GM12865 (cell line): ENCODE results near the gene MED16.
"Not testable (repeated sequence)": the region's sequence is repeated elsewhere in the genome, so short reads cannot be mapped to it uniquely, and the experiment has no call there.

ENCODE experiments used
- DNase-seq: peaks from one replicate; pipeline ENCODE4 v3.0.0; 2010; ENCODE audit warnings: low read depth
- H3K4me3 ChIP-seq: 2 replicates; pipeline ENCODE4 v1.5.1; 2011; ENCODE audit warnings: mild to moderate bottlenecking, low read depth, low read length, control low read depth
- TF ChIP-seq, protein P1 (sequence below): IDR thresholded peaks from 2 replicates; pipeline ENCODE4 v1.5.1; 2011; ENCODE audit warnings: low read length, control low read depth, low read depth, inconsistent platforms; ENCODE audit not compliant: insufficient read depth; ENCODE audit errors: missing control alignments

MED16 gene

DNA sequence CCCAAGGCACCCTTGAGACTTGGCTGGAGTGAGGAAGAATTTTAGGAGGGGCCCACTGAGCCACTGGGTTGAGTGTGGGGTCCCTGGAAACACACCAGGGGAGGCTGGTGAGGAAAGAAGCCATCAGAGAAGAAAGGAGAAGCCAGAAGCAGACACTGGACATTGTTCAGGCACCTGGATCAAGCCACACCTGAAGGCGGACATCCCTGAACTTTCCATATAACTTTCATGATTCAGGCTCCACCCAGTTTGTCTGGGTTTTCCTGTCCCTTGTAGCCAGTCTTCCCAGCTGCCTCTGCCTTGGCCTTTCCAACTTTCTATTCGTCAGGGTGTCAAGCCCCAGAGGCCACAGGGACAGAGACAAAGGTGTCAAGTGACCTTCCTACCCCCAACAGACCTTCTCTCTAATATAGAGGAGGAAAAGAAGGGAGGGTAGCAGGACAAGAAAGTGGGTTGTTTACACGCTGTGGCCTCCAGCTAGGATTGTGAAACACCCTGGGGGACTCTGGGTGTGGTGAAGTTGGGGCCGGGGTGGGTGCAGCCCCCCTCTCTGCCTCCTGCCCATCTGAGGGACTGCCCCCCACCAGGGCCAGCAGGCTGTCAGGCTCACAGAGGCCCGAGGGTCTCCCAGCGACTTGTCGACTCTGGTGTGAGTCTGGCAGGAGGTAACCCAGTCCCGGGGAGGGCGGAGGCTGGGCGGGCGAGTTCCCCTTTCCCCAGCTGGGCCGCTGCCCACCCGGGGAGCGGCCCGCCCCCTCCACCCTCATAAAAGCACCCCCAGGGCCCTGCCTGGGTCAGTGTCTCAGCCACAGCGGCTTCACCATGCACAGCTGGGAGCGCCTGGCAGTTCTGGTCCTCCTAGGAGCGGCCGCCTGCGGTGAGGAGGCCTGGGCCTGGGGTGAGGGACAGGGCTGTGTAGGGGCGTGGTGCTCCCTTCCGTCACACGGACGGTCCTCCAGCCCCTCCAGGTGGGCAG lies 33.8 kb downstream of the MED16 start, which contains the start of gene CFD:
Gene CFD (plus strand): TSS at position 797 of the 976 bp plus-strand sequence. CDS start 26 bp downstream, at position 823.
- DNase-seq, result no peak
- no peak within 1 kb of the TSS for H3K4me3 ChIP-seq
- TF ChIP-seq, protein P1, sequence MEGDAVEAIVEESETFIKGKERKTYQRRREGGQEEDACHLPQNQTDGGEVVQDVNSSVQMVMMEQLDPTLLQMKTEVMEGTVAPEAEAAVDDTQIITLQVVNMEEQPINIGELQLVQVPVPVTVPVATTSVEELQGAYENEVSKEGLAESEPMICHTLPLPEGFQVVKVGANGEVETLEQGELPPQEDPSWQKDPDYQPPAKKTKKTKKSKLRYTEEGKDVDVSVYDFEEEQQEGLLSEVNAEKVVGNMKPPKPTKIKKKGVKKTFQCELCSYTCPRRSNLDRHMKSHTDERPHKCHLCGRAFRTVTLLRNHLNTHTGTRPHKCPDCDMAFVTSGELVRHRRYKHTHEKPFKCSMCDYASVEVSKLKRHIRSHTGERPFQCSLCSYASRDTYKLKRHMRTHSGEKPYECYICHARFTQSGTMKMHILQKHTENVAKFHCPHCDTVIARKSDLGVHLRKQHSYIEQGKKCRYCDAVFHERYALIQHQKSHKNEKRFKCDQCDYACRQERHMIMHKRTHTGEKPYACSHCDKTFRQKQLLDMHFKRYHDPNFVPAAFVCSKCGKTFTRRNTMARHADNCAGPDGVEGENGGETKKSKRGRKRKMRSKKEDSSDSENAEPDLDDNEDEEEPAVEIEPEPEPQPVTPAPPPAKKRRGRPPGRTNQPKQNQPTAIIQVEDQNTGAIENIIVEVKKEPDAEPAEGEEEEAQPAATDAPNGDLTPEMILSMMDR, result no peak

DNA sequence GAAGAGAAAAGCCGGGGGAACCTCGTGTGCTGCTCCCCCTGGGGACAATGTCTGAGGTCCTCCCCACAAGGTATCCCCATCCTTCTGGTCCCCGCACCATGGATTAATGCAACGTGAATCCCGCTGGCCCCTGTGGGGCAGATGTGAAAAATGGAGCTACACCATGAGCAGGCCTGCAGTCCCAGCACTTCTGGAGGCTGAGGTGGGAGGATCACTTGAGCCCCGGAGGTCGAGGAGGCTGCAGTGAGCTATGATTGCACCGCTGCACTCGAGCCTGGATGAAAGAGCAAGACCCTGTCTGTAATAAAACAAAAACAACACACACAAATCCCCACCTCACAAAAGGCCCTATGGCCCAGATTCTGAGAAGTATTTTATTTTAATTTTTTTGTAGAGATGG lies 34.7 kb downstream of the MED16 start:
- TF ChIP-seq, protein P1, result no peak
- no peak for DNase-seq
- H3K4me3 ChIP-seq, result no peak overlapping the region

DNA sequence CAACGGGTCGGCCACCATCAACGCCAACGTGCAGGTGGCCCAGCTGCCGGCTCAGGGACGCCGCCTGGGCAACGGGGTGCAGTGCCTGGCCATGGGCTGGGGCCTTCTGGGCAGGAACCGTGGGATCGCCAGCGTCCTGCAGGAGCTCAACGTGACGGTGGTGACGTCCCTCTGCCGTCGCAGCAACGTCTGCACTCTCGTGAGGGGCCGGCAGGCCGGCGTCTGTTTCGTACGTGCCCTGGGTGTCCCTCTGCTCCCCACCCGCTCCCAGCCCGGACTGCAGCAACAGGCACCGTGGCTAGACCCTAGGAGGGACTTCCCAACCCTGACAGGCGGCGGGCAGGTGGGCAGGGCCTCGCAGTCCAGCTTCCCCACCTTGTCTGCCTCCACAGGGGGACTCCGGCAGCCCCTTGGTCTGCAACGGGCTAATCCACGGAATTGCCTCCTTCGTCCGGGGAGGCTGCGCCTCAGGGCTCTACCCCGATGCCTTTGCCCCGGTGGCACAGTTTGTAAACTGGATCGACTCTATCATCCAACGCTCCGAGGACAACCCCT lies 37.3 kb downstream of the MED16 start:
- TF ChIP-seq, protein P1, result no peak
- no peak overlapping the region for H3K4me3 ChIP-seq
- no peak for DNase-seq

DNA sequence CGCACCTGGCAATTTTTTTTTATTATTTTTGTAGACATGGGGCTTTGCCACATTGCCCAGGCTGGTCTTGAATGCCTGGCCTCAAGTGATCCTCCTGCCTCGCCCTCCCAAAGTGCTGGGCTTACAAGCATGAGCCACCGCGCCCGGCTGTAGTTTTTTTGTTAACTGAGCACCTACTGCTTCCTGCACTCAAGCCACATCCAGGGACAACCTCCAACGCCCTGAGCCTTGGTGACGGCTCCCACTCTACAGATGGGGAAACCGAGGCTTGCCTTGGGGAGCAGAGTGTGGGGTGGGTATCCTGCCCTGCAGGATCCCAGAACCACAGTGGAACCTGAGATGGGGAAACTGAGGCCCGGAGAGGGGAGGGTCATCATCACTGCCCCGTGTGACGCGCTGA lies 37.8 kb downstream of the MED16 start:
- no peak overlapping the region for H3K4me3 ChIP-seq
- DNase-seq, result no peak
- TF ChIP-seq, protein P1, result no peak

DNA sequence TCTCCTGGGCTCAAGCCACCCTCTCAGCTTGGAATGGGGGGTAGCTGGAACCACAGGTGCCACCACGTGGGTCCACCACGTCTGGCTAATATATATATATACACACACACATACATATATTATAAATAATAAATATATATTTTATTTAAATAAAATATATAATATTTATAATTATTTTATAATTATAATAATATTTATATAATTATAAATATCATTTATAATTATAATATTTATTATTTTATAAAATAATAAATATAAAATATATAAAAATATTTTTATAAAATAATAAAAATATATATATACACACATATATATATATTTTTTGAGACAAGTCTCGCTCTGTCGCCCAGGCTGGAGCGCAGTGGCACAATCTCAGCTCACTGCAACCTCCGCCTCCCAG lies 38.4 kb downstream of the MED16 start:
- no peak overlapping the region for H3K4me3 ChIP-seq
- TF ChIP-seq, protein P1, result no peak
- no peak for DNase-seq

DNA sequence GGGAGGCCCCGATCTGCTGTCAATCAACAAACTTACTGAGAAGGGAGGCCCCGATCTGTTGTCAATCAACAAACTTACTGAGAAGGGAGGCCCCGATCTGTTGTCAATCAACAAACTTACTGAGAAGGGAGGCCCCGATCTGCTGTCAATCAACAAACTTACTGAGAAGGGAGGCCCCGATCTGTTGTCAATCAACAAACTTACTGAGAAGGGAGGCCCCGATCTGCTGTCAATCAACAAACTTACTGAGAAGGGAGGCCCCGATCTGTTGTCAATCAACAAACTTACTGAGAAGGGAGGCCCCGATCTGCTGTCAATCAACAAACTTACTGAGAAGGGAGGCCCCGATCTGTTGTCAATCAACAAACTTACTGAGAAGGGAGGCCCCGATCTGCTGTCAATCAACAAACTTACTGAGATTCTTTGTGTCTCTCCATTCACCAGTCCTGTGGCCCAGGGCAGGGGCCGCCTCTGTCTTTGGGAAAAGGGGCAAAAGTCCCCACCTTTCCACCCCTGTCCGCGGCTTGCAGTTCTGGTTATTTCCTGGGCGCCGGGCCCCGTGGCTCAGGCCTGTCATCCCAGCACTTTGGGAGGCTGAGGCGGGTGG lies 39.3 kb downstream of the MED16 start:
- not testable (repeated sequence) for DNase-seq, H3K4me3 ChIP-seq

DNA sequence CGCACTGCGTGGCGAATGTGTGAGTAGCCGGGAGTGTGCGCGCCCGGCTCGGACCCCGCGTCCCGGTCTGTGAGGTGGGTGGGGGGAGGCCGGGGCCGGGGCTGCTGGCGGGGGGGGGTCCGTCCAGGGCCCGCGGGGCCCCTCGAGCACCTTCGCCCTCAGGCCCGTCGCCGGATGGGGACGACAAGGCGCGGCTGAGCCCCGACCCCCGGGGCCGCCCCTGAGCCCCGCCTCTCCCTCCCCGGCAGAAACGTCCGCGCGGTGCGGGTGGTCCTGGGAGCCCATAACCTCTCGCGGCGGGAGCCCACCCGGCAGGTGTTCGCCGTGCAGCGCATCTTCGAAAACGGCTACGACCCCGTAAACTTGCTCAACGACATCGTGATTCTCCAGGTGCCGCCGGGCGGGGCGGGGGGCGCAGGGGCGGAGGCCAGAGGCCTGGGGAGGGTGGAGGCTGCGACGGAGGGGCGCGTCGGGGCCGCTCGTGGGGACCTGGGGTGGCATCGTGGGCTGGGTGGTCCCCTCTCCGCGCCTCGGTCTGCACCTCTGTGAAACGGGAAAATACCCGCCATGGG lies 39.9 kb downstream of the MED16 start:
- H3K4me3 ChIP-seq, result no peak overlapping the region
- TF ChIP-seq, protein P1, result no peak
- no peak for DNase-seq
